Stimulated activated naive CD8-positive, alpha-beta T cell treated with anti-CD3 and anti-CD28 coated beads, Interleukin-15, Interleukin-2, amounts not matched to agents 100 U/mL and 50 U/mL, for 24 hours (primary cell): ENCODE measurements around the gene SPATA16.
"Not testable (repeated sequence)": the region's sequence is repeated elsewhere in the genome, so short reads cannot be mapped to it uniquely, and the experiment has no call there.

Experiments
- ATAC-seq: fragments of 150-1000 bp; cut with Tn5 transposase; one replicate; pipeline ENCODE4 v1.10.0; 2021
- DNase-seq: peaks from one replicate; pipeline ENCODE4 v3.0.0; 2021

The SPATA16 gene, protein sequence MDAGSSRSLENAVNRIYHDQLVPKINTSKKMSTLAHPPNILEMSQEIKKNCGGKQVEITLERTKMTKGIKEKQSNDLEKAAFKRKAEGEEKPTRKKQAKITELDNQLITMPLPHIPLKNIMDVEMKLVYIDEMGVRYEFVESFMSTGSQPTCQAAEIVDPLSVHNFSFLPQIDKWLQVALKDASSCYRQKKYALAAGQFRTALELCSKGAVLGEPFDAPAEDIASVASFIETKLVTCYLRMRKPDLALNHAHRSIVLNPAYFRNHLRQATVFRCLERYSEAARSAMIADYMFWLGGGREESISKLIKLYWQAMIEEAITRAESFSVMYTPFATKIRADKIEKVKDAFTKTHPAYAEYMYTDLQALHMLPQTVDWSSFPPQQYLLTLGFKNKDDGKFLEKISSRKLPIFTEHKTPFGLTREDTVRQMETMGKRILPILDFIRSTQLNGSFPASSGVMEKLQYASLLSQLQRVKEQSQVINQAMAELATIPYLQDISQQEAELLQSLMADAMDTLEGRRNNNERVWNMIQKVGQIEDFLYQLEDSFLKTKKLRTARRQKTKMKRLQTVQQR

DNA sequence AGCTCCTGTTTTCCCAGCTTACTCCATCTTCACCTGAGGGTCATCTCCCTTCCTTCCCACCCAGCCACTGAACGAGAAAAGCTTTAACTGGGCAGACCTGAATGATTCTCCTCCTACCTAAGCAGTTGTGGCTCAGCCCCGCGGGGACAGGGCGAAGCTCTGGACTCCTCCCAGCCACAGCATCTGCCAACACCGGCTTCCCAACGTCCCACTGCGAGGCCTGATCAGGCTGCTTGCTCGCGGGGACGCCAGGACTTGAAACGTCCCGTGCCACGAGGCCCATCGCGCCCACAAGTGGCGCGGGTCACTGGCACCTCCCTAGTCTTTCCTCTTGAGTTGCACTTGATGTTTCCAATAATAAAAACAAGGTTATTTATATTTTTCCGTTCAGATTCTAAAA, at the start of gene SPATA16:
SPATA16 (minus strand) TSS at position 250 of the 400 bp plus-strand sequence. CDS start 23,504 bp downstream, outside the sequence.
- ATAC-seq: no peak

DNA sequence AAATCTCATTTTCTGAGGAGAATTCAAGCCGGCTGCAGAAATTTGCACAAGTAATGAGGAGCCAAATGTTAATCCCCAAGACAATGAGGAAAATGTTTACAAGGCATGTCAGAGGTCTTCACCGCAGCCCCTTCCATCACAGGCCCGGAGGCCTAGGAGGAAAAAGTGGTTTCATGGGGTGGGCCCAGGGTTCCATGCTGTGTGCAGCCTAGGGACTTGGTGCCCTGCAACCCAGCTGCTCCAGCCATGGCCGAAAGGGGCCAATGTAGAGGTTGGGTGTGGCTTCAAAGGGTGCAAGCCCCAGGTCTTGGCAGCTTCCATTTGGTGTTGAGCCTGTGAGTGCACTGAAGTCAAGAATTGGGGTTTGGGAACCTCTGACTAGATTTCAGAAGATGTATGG, 42.0 kb upstream of the SPATA16 start:
- DNase-seq, ATAC-seq: not testable (repeated sequence)

More for the DNA sequence above, at the start of gene SPATA16:
- no peak for DNase-seq

DNA sequence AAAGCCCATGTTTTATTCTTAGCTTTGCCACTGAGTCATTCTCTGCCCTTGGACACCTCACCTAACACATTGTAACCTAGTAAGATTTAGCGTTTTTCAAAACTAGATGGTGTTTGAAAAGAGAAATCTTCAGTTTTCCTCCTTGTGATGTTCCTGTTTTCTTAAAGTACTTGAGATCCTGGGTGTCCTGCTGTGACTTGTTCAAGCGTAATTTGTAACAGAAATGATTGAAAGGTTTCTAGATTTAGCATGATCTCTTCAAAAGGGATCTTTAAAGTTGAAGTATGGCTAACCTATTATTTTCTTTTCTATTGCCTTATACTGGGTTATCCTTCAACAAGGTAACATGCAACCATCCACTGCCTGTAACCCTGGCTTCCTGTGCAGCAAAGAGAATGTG, 32.6 kb upstream of the SPATA16 start:
- no peak for DNase-seq

DNA sequence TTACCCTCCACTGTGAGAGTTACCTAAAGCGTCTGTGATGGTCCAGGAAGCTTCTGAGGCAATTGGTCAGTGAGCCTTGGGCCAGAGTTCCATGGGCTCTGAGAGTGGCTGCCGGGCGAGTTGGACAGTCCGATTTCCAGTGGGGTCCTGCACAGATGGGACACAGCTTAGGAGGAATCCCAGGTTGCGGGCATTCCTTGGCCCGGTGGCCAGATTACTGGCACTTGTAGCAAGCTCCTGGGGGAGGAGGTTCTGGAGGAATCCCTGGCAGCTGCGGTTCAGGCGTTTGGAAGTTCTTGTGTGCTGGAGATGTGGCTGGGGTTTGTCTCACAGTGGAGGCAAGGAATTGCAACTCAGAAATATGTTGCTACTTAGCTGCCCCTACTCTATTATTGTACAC, 18.1 kb upstream of the SPATA16 start:
- not testable (repeated sequence) for DNase-seq, ATAC-seq

More for the DNA sequence above, 32.6 kb upstream of the SPATA16 start:
- no peak for ATAC-seq

DNA sequence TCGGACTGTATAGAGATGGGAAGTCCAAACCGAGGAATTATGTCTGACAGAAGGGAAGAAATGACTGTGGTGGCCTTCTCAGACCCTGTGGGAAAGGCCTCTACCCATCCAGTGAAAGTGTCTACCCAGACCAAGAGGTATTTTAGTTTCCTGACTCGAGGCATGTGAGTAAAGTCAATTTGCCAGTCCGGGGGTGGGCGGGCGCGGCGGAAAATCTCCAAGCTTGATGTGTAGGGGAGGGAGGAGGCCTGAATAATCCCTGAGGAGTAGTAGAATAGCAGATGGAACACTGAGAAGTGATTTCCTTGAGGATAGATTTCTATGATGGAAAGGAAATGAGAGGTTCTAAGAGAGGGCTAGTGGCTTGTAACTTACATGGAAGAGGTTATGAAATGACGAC, 15.5 kb upstream of the SPATA16 start:
- not testable (repeated sequence) for ATAC-seq, DNase-seq

DNA sequence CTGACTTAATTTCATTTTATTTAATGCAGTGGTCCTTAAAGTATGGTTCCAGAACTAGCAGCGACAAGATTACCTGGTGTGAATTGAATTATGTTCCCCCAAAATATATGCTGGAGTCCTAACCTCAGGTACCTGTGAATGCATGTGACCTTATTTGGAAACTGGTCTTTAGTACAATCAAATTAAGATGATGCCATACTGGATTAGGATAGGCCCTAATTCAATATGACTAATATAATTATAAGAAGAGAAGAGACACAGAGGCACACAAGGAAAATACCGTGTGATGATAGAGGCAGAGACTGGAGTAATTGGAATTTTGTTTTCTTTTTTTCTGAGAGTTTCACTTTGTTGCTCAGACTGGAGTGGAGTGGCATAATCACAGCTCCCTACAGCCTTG, 12.6 kb upstream of the SPATA16 start:
- ATAC-seq (no peak), DNase-seq (no peak)

DNA sequence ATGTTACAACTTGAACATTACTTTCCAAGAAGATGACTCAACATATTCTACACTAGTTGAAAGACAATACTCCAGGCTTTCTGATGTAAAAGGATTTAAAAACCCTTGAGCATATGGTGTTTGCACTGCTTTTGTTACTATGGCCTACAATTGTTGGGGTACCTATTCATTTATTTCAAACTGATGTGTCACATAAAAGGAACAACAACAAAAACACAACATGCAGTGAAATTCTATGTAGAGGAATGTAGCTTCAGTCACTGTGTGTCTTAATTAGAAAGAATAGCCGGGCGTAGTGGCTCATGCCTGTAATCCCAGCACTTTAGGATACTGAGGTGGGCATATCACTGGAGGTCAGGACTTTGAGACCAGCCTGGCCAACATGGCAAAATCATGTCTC, 1.6 kb downstream of the SPATA16 start:
- DNase-seq: no peak
- no peak for ATAC-seq

DNA sequence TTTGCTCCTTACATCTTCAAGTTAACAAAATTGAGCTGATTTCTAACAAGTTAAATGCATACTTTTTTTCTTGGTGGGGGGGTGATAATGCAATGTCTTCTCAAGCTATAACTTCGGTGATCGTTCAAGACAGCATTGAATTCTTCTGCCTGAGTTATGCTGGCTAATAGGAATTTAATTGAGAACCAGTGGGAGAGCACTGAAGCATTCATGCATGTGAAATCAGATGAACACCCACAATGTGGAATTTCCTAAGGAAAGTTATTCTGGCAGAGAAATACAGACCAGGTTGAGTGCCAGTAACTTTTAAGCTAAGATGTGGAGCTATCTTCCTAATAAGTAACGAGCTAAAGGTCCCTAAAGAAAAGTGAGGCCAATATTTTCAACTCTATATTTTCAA, 3.0 kb downstream of the SPATA16 start:
- ATAC-seq (no peak), DNase-seq (no peak)

DNA sequence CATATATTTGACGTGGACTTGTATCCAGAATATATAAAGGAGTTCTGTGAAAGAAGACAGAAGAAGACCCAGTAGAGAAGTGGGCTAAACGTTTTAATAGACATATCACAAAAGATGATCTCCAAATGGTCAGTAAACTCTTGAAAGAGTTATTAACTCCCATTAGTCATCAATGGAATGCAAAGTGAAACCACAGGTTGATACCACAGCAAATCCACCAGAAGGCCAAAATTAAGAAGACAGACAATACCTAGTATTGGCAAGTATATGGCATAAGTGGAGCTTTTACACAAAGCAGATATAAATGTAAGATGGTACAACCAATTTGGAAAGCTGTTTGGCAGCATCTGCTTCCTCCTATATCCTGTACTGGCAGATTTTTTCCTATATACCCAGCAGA, 6.0 kb downstream of the SPATA16 start:
- DNase-seq: no peak
- ATAC-seq: no peak

DNA sequence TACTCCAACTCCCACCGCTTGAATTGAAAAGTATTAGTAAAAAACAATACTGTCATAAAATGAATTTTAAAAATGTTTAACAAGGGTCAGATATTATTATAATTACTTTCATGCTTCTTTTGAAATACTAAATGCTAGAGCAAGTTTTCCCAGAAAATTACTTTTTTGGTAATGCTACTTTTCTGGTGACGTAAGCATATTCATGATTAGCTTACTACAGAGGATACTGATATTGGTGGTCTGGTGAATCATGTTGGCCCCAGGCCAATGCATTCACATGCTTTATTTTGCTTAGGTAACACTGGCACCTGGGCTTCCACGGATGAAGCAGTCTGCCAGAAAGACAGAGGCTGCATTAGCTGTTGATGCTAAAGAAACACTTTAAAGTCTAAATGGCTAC, 12.4 kb downstream of the SPATA16 start:
- ATAC-seq (no peak), DNase-seq (no peak)

DNA sequence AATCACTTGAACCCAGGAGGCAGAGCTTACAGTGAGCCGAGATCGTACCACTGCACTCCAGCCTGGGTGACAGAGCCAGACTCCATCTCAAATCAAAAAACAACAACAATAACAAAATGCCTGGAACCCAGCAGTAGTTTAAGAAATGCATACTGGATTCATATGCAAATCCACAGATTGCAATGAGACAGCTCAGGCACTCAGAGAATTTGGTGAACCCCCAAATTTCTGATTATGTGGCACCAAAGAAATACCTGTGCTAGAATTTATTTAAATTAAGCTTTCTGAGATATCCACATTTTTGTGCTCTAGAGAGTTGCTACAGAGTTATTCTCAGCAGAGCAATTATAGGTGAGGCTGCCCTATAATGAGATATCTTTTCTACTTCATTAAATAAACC, 29.7 kb downstream of the SPATA16 start:
- ATAC-seq (no peak), DNase-seq (no peak)

DNA sequence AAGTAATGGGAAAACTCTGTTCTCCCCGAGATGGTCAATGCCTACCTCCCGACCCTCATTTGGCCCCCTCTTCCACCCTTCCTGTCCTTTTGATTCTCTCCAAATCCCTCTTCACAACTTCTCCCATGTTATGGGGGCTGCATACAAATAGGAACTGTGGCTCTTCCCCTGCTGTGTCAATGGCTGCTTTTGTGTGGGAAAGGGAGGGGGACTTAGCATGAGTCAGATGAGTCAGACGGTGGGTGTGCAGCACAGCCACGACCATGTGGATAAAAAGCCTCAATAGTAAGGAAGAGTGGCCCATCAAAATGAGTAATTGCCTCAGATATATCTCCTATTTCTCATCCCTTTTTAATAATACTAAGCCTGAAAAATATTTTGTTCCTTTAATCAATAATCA, 31.9 kb downstream of the SPATA16 start:
- no peak for DNase-seq
- ATAC-seq: no peak

DNA sequence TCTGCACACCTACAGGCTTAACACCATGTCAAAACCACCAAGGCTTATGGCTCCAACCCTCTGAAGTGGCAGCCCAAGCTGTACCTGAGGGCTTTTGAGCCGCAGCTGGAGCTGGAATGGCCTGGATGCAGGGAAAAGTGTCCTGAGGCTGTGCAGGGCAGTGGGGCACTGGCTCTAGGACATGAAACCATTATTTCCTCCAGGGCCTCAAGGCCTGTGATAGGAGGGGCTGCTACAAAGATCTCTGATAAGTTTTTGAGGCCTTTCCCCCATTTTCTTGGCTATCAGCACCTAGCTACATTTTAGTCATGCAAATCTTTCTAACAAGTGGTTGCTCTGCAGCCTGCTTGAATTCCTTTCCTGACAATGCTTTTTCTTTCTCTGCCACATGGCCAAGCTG, 37.6 kb downstream of the SPATA16 start:
- ATAC-seq (no peak), DNase-seq (no peak)

DNA sequence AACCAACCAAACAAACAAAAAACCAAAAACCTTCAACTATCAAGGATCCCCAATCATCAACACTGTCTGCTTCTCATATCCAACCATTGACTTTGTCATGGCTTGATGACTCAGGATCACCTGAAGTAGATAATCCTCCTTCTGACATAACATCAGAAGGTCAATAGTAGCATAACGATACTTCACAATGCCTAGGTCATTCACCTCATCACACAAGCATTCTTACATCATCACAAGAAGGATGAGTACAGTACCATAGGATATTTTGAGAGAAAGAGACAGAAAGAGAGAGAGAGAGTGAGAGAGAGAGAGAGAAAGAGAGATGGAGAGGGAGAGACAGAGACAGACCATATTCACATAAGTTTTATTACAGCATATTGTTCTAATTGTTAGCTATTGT, 42.1 kb downstream of the SPATA16 start:
- no peak for DNase-seq
- ATAC-seq: no peak

DNA sequence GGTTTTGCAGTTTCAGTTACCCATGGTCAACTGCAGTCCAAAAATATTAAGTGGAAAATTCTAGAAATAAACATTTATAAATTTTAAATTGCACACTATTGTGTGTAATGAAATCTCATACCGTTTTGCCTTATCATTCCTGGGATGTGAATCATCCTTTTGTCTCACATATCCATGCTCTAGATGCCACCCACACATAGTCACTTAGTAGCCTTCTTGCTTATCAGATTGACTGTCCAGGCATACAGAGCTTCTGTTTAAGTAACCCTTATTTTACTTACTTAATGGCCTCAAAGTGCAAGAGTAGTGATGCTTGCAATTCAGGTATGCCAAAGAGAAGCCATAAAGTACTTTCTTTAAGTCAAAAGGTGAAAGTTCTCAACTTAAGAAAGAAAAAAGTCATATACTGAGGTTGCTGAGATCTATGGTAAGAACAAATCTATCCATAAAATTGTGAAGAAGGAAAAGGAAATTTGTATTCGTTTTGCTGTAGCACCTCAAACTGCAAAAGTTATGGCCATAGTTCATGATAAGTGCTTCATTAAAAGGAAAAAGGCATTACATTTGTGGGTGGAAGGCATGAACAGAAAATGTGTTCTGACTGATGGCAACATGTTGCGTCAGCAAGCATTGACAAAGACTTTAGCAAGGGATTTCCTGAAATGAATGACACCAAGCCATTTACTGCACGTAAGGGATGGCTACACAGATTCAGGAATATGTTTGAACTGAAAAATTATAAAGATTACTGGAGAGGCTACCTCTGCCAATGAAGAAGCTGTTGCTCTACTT, 43.8 kb downstream of the SPATA16 start:
- ATAC-seq (no peak), DNase-seq (no peak)

DNA sequence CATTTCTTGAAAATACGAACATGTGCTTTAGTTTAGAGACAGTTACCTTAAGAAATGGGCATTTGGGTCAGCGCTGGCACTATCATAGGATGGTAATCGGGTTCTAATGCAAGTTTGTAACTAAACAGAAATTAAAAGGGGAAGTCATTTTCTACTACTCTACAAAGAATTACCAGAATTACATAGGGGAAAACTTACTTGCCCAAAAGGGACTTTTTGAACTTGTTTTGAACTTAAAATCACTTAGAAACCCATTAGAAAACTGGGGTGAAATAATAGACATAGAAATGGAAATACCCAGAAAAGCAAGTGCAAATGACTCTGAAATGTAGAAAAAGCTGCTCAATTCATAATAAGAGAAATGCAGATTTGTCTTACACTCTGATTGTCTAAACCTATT, 44.9 kb downstream of the SPATA16 start:
- DNase-seq (no peak), ATAC-seq (no peak)

DNA sequence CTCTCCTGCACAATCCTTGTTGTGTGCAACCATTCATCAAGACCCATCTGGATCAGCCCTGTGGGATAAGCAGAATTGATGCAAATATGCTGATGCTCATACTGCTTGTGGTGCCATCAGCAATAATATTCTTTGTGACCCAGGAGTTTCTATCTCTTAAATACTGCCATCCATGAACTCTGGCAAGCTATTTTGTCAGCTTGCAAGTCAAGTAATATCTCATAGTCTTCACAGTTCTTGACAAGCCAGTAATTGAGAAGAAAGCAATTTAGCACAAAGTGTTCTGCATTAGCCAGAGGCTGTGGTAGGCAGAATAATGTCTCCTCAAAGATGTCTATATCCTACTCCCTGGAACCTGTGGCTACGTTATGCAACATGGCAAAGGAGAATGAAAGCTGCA, 49.0 kb downstream of the SPATA16 start:
- no peak for DNase-seq

DNA sequence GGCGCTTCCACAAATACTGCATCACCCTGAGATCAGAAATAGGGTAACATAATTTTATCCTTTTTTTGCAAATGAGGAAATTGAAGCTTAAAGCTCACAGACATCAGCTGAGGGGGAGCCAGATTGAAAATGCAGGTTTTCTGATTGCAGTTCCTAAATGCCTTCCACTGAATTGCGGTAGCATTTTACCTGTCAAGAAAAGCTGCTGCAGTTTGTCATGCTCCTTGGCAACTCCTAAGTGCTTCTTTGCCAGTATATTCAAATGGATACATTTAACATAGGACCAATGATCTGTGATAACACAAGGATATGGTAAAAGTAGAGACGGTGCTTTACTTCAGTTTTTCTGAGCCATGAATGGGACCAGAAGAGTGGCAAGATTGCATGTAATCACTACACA, 50.5 kb downstream of the SPATA16 start:
- DNase-seq (no peak), ATAC-seq (no peak)

More for the DNA sequence above, 49.0 kb downstream of the SPATA16 start:
- no peak for ATAC-seq

DNA sequence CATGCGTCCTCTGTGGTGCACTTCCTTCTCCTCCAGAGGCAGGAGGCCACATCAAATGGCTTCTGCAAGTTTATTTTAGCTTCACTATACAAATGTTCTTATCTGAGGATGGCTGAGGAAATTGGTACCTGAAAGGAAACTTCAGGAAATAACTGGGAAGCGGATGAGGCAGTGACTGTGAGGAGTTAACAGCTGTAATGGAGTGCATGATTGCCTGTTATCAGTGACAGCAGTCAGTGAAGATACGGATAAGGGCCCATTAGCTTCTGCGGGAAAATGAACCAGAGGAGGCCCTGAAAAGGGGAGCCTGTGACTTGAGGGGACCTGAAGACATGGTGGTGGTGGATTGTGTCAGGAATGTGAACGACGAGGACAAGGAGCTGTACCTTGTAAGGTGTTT, 51.8 kb downstream of the SPATA16 start:
- ATAC-seq (no peak), DNase-seq (no peak)

DNA sequence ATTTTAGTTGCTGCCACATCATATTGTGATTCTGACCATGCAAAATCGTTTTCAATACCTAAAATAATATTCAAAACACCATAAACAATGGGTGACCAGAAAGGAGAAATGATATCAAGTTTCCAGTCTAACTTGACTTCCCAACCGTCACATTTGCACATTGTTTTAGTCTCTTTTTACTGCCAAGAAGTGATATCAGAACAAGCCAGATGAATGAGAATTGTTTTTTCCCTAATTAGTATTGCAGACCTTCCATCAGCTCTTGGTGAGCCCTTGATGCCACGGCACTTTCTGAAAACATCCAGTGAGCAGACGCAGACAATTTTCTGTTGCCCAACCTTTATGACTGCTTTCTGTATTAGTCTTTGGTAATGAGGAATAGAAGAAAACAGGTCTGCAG, 62.5 kb downstream of the SPATA16 start:
- ATAC-seq: no peak
- DNase-seq: no peak

DNA sequence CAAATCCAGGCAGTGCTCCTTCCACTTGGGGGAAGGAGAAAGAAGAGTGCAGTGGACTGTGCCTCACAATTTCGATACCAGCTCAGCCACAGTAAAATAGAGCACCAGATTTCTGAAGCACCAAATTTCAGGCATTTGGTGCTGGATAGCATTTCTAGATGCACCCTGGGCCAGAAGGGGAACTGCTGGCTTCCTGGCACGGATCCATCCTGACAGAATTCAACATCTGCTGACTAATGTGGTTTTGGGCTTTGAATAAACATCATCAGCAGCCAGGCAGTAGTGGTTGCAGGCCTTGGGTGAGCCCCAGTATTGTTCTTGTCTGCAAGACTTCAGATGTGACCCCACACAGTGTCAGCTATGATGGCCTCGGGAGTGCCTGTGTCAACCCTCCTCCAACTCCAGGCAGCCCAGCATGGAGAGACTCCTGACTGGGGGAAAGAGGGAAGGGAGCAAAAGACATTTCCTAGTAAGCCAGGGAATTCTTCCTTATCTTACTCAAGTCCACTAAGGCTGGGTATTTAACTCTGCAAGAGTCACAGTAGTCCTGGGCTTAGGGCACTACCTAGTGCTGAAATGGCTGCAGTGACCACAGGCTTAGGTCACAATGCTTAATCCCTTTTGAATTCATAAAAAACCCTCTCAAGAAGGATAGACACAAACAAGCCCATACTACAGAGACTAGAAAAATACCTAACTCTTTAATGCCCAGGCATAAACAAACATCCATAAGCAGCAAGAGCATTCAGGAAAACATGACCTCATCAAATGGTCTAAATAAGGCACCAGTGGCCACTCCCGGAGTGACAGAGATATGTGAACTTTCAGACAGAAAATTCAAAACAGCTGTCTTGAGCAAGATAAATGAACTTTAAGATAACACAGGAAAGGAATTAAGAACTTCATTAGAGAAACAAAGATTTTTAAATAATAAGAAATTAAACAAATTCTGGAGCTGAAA, 74.7 kb downstream of the SPATA16 start:
- ATAC-seq: no peak
- DNase-seq: no peak

DNA sequence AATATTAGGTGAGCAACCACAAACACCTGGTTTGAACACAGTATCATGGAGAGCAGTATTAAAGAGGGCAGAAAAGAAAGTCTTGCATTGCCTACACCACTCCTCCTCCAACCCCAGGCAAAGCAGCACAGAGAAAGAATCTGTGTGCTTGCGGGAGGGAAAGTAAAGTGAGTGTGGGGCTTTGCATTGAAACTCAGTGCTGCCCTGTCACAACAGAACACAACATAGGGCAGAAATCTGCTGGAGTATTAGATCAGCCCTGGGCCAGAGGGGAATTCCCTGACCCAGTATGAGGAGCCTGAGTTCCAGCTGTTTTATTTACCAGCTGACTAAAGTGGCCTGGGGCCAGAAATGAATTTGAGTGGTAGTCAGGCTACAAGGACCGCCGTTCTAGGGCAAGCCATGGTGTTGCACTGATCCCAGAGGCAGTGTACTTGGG, 75.5 kb downstream of the SPATA16 start:
- no peak for DNase-seq
- no peak for ATAC-seq
